Fibroblast of villous mesenchyme (primary cell): ENCODE results near the gene SIM1. TPM values are rescaled to one million over a fixed set of nuclear protein-coding genes. Genes with fewer than 3 reads are reported as not detected.

ENCODE experiments used
- DNase-seq: peaks from one replicate; pipeline ENCODE4 v3.0.0-alpha.2; 2010; ENCODE audit warnings: low read depth
- H3K4me3 ChIP-seq: 2 replicates; pipeline ENCODE4 v1.5.1; 2011; ENCODE audit warnings: low read depth, mild to moderate bottlenecking, low read length
- total RNA-seq: library from RNA; depleted of rRNA; stranded (reverse); fragments of >200 nt; gene quantifications from 2 replicates; pipeline ENCODE4 v1.2.3, GENCODE V29; 2012
- TF ChIP-seq, protein P1 (sequence below): IDR thresholded peaks from 2 replicates; pipeline ENCODE4 v1.5.1; 2012; ENCODE audit warnings: low read depth, mild to moderate bottlenecking, low read length; ENCODE audit not compliant: insufficient read depth

Gene SIM1
- total RNA-seq, 1 donor, result not detected

DNA sequence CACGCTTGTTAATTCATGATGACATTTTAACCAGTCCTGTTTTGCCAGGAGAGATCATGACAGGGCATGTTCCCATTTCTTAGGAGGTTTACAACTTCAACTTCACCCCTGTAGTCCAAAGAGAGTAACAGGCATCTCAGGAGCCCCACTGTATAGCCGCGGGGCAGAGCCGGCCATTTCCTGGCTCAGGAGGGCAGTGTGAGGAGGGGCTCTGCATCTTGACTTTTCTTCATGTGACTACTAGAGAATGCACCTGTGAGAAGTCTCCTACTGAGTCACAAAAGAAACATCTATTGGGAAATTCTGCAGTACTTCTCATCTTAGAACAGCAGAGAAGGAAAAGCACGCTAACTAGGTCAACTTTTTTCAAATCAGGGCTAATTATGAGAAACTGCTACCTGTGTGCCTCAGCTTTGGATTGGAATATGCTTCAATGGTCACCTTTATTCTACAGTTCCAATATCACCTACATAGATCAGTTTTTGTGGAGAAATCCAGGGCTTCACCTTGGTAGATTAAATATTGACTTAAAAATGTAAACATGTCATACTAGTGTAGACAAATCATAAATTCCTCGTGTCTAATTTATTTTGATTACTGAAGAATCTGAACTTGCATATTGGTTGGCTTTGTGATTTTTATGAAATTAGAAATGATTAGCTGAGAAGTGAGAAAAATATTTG is 28.6 kb upstream of the SIM1 start:
- H3K4me3 ChIP-seq, result no peak overlapping the region
- TF ChIP-seq, protein P1, sequence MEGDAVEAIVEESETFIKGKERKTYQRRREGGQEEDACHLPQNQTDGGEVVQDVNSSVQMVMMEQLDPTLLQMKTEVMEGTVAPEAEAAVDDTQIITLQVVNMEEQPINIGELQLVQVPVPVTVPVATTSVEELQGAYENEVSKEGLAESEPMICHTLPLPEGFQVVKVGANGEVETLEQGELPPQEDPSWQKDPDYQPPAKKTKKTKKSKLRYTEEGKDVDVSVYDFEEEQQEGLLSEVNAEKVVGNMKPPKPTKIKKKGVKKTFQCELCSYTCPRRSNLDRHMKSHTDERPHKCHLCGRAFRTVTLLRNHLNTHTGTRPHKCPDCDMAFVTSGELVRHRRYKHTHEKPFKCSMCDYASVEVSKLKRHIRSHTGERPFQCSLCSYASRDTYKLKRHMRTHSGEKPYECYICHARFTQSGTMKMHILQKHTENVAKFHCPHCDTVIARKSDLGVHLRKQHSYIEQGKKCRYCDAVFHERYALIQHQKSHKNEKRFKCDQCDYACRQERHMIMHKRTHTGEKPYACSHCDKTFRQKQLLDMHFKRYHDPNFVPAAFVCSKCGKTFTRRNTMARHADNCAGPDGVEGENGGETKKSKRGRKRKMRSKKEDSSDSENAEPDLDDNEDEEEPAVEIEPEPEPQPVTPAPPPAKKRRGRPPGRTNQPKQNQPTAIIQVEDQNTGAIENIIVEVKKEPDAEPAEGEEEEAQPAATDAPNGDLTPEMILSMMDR, result no peak
- no peak for DNase-seq

DNA sequence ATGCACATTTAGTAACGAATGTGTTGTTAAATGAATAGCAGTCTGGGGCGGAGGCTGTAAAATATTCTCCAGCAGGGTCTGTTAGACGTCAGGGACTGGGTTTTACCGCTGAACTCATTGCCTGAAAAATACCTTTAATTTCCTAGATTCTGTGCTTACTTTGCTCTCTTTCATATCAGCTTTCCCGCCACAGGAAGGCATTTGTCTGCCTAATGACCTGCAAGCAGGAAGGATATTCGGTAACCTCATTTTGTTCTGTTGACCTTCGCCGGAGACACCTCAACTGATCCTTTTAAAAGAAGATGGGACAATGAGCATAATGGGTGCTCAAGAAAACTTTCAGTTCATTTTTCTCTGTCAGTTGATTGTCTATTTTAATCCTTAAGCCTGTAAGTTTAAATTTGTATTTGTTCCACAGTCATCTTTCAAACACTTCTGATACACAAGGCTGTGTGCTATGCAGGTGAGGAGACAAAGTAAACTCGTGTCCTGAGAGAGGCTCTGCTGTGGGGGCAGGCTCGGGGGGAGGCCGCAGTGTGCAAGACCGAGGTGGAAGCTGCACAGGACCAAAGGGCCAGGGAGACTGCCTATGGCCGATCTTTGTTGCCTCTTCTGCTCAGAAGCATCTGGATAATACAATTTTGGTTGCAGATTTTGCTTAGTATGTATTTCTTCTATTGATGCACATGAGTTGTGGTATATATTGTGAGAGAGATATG is 27.4 kb upstream of the SIM1 start:
- TF ChIP-seq, protein P1, result no peak
- H3K4me3 ChIP-seq, result no peak overlapping the region

DNA sequence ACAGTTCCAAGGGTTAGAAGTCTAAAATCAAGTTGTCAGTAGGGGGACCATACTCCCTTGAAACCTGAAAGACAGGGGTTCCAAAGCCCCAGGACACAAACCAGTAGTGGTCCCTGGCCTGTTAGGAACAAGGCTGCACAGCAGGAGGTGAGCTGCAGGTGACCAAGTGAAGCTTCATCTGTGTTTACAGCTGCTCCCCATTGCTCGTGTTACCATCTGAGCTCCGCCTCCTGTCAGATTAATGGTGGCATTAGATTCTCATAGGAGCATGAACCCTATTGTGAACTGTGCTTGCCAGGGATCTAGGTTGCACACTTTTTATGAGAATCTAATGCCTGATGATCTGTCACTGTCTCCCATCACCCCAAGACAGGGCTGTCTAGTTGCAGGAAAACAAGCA is 25.3 kb upstream of the SIM1 start:
- TF ChIP-seq, protein P1, result no peak

More for the DNA sequence above, 27.4 kb upstream of the SIM1 start:
- DNase-seq, result no peak

DNA sequence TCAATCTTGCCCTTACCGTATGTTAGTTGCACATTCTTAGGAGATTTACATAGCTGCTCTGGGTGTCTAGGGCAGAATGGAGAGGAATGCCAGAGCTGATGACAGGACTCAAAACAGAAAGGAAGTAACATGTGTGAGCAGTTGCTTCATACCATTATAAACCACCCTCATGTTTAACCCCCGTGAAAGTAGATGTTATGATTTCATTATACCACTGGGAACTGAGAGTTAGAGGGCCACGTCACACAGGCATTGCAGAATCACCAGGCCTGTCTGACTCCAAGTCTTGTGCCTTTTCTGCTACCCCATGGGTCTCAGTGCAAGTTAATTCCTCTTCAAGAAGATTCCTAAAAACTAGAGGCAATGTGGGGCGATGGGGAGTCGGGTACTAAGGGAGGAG is 23.5 kb upstream of the SIM1 start:
- TF ChIP-seq, protein P1, result no peak
- no peak overlapping the region for H3K4me3 ChIP-seq
- DNase-seq, result peak; percentile 66

More for the DNA sequence above, 25.3 kb upstream of the SIM1 start:
- H3K4me3 ChIP-seq, result no peak overlapping the region
- DNase-seq, result no peak

DNA sequence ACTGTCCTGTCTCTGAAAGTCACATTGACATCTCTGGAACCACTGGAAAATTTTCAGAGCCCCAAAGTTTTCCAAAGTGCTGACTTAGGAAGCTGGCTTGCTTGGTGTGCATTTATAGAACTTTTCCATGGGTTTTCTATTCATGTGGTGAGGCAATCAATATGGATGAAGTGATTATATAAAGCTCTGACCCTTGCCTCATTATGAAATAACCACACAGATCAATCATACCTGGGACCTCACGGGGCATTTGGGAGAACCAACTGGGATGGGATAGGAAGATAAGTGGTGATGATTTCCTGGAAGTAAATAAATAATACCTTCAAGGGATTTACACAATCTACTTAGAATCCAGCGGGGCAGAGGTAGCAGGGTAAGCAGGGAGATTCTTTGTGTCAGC is 22.9 kb upstream of the SIM1 start:
- H3K4me3 ChIP-seq, result no peak overlapping the region
- DNase-seq, result no peak
- TF ChIP-seq, protein P1, result no peak

DNA sequence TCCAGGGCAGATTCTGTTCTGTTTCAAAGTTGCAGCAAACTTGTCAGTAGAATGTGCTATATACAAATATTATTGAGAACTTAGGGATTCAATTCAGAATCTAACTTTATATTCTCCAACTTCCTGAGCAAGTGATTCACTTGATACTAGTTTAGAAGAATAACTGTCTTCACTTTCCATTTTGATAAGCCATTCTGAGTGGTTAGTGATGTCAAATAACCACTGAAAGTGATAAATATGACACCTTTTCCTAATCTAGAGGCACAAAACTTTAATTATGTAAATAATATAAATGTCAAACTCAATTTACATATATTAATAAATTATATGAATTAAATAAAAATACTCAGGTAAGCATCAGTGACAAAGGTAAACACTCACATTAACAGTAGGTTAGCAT is 20.5 kb upstream of the SIM1 start:
- no peak for DNase-seq
- no peak overlapping the region for H3K4me3 ChIP-seq
- TF ChIP-seq, protein P1, result no peak

DNA sequence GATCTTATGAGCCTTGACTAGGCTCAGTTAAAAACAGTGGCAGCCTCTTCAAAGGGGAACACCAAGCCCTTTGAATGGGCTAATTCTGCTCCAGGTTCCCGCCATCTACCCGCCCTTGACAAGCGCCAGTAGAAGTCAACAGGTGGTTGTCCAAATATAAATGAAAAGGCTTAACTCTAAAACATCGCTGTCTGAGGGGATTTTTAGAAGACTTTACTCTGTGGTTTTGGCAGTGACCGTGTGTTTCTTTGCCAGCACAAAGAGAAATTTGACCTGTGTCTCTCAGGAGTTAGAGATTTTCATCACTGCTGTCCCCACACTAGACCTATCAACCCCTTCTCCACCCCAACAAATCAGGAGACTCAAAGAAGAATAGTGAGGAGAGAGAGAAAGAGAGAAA is 19.8 kb upstream of the SIM1 start:
- no peak overlapping the region for H3K4me3 ChIP-seq
- no peak for DNase-seq
- TF ChIP-seq, protein P1, result no peak
